Body of pancreas (tissue), 4 donors: Measurements from ENCODE around the gene PTH1R.

ENCODE experiments used
- POLR2A ChIP-seq, 3 donors: fragments of 450-650 bp; IDR thresholded peaks; one replicate each; pipeline ENCODE4 v1.6.1; 2016; ENCODE audit warnings: antibody characterized with exemption in 3 of 3, mild to moderate bottlenecking in 2 of 3
- TF ChIP-seq, protein P1 (sequence below), 7 experiments: fragments of 450-650 bp in 4 of 7; fragments of 200-600 bp in 3 of 7; sonication (generic) in 3 of 7; IDR thresholded peaks; one replicate each; pipeline ENCODE4 v1.5.1; 2016 to 2019; ENCODE audit warnings: antibody characterized with exemption in 7 of 7

DNA sequence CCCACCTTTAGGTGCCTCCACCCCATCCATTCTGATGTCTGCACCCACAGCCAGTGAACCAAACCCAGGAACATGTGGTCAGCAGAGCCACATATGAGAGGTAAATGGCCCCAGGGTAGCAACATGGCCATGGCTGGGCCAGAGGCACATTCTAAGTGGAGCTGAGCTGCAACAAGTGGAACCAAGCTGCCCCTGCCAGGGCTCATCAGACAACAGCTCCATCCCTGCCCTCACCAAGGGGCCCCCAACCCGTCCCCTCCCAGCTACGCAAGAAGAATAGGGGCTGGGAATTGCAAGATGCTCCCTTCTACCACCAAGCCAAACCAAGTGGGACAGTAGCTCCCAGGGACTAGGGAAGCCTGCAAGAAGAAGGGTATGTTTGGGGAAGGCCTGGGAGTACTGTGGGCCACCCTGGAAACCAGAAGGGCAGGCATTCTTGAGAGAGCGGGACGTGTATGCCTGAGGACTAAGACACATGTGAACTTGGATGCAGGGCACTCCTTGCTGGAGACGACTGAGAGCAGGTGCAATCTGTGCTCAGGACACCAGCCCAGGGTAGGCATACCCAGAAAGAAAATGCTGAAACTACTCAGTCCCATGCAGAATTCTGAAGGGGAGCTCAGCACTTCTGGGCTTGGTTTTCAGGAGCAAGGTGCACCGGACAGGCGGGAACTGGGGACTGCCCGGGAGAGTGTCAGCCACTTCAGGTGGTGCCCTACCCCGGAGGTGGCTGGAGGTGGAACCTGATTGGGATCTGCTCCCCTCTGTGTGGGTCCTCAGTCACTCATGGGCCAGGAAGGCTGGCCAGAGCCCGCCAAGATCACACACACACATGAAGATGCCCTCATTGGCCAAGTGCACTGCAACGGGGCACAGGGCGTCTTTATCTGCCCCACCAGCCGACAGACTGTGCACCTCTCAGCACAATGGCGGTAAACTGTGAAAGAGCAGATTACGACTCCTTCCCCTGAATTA, 23.8 kb upstream of the PTH1R start:
- TF ChIP-seq, protein P1, sequence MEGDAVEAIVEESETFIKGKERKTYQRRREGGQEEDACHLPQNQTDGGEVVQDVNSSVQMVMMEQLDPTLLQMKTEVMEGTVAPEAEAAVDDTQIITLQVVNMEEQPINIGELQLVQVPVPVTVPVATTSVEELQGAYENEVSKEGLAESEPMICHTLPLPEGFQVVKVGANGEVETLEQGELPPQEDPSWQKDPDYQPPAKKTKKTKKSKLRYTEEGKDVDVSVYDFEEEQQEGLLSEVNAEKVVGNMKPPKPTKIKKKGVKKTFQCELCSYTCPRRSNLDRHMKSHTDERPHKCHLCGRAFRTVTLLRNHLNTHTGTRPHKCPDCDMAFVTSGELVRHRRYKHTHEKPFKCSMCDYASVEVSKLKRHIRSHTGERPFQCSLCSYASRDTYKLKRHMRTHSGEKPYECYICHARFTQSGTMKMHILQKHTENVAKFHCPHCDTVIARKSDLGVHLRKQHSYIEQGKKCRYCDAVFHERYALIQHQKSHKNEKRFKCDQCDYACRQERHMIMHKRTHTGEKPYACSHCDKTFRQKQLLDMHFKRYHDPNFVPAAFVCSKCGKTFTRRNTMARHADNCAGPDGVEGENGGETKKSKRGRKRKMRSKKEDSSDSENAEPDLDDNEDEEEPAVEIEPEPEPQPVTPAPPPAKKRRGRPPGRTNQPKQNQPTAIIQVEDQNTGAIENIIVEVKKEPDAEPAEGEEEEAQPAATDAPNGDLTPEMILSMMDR (IDR thresholded peaks at IDR 0.05), result no peak
- TF ChIP-seq POLR2A (IDR thresholded peaks at IDR 0.05), result no peak
